ENCODE data around the gene PSD4. TPM values are rescaled to one million over a fixed set of nuclear protein-coding genes. Genes with fewer than 3 reads are reported as not detected.
A peak's percentile ranks its signal among the peaks of the same experiment; 100 is the strongest.

Gene PSD4
- total and polyA plus RNA-seq, 10 of the 15 experiments (the other 5 are each of a cell fraction or from before 2014, with no cell fraction given) = 0.68 to 114 (median 35.1) TPM

GRCh38 chr2:113248997-113249770, 75.4 kb downstream of the PSD4 start:
- ChIA-PET RAD21 (ENCODE audit: unreplicated experiment) (interaction anchor here (1.0 to 1.9 kb wide), 7 partner anchors 9 to 169 kb away, joined by 3 to 8 read pairs (median 4); no protein-coding TSS in a partner anchor), POLR2A (no interaction called here), CTCF (interaction anchor here (0.6 to 6.7 kb wide), 21 partner anchors 8 to 169 kb away, joined by 3 to 45 read pairs (median 7); partner anchors contain the start of gene PSD4), SMC1A (ENCODE audit: uncharacterized antibody, unreplicated experiment) (interaction anchor here (1.0 to 2.2 kb wide), 8 partner anchors 14 to 141 kb away, joined by 3 to 15 read pairs (median 4); no protein-coding TSS in a partner anchor)
- BruUV-seq (replicated peaks) = no TSS peak
- 28% methylated on average over 10 of the region's 10 CpGs for WGBS (ENCODE audit: insufficient coverage, insufficient replicate concordance, low lambda C conversion rate, missing lambda C conversion rate)
- no peaks in the 10 kb centered on the region for H3K27me3 ChIP-seq (replicated peaks in 1 of 2; ENCODE audit: control insufficient read depth in 2 of 2, insufficient read depth in 2 of 2, low read length in 1 of 2)
- peaks cover 8% of the 10 kb centered on the region; the same call in 1 of the 2 replicates for H3K4me1 ChIP-seq (ENCODE audit: control insufficient read depth, insufficient read depth, low read length)
- intact Hi-C loops (cut with micrococcal nuclease; ENCODE audit: unreplicated experiment) = loop anchor here (1.0 to 2.0 kb wide), 2 partner anchors 121 to 142 kb away; no protein-coding TSS in a partner anchor
- H3K4me2 ChIP-seq (ENCODE audit: control insufficient read depth, insufficient read depth) = no peak overlapping the region
- DNase-seq (ENCODE audit: low read depth, low spot score) (peak; percentile 23), ATAC-seq (peak; percentile 95), FAIRE-seq (peak; percentile 90)
- H3K9ac ChIP-seq (ENCODE audit: control insufficient read depth, insufficient read depth, low read length) = no peak overlapping the region
- 0 out of 2 replicates have a peak overlapping the region, but pooled peaks have one; percentile 0 for H2AFZ ChIP-seq (ENCODE audit: control insufficient read depth, low read depth, low read length)
- no peaks in the 10 kb centered on the region for H3K36me3 ChIP-seq (ENCODE audit: control insufficient read depth in 2 of 2, insufficient read depth in 2 of 2, low read length in 1 of 2)
- H3K9me3 ChIP-seq (replicated peaks; ENCODE audit: control insufficient read depth, insufficient read depth, low read length) = no peaks in the 10 kb centered on the region
- TF ChIP-seq CTCF (IDR thresholded peaks at IDR 0.05 in 2 of 3, conservative IDR thresholded peaks at IDR 0.05 in 1 of 3; ENCODE audit: control insufficient read depth in 2 of 3, extremely low read depth in 1 of 3, insufficient read depth in 1 of 3, low read depth in 3 of 3, low read length in 3 of 3) = peak; percentile 90 to 93 (median 92)
- TF ChIP-seq RAD21 (IDR thresholded peaks at IDR 0.05; ENCODE audit: insufficient read depth, low read depth, low read length) = peak; percentile 86
- no peak for TF ChIP-seq STAT3 (IDR thresholded peaks at IDR 0.05; ENCODE audit: low read depth, low read length)
- 0 out of 2 replicates have a peak, but pooled peaks have one; percentile 22 for TF ChIP-seq MEF2A (IDR thresholded peaks at IDR 0.05; ENCODE audit: insufficient read depth, low read depth, low read length)
- peak; percentile 82 for TF ChIP-seq YY1 (IDR thresholded peaks at IDR 0.05; ENCODE audit: low read depth, low read length)
- TF ChIP-seq, protein P1, sequence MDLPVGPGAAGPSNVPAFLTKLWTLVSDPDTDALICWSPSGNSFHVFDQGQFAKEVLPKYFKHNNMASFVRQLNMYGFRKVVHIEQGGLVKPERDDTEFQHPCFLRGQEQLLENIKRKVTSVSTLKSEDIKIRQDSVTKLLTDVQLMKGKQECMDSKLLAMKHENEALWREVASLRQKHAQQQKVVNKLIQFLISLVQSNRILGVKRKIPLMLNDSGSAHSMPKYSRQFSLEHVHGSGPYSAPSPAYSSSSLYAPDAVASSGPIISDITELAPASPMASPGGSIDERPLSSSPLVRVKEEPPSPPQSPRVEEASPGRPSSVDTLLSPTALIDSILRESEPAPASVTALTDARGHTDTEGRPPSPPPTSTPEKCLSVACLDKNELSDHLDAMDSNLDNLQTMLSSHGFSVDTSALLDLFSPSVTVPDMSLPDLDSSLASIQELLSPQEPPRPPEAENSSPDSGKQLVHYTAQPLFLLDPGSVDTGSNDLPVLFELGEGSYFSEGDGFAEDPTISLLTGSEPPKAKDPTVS (IDR thresholded peaks at IDR 0.05; ENCODE audit: low read depth, low read length) = peak; percentile 71; the same call in 1 of the 2 replicates
- TF ChIP-seq, protein P2, sequence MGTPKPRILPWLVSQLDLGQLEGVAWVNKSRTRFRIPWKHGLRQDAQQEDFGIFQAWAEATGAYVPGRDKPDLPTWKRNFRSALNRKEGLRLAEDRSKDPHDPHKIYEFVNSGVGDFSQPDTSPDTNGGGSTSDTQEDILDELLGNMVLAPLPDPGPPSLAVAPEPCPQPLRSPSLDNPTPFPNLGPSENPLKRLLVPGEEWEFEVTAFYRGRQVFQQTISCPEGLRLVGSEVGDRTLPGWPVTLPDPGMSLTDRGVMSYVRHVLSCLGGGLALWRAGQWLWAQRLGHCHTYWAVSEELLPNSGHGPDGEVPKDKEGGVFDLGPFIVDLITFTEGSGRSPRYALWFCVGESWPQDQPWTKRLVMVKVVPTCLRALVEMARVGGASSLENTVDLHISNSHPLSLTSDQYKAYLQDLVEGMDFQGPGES (IDR thresholded peaks at IDR 0.05) = no peak
- TF ChIP-seq ZNF24 (IDR thresholded peaks at IDR 0.05) = peak; percentile 98
- peak; percentile 87 for TF ChIP-seq SMC3 (IDR thresholded peaks at IDR 0.05; ENCODE audit: borderline replicate concordance, low read length)
- no peak for TF ChIP-seq CEBPZ (IDR thresholded peaks at IDR 0.05; ENCODE audit: low read depth, low read length)
- no peaks in the 10 kb centered on the region for H3K79me2 ChIP-seq (ENCODE audit: control insufficient read depth, insufficient read depth, low read length)
- H4K20me1 ChIP-seq (ENCODE audit: control insufficient read depth, insufficient read depth) = no peaks in the 10 kb centered on the region
- no peak overlapping the region for H3K27ac ChIP-seq (ENCODE audit: control insufficient read depth, insufficient read depth)
- in situ Hi-C loops (cut with MboI) = loop anchor here (5.0 kb wide), 1 partner anchor 123 kb away; no protein-coding TSS in a partner anchor
- H3K4me3 ChIP-seq = no peak overlapping the region

All from GM12878 (cell line).